Thymus (tissue), 11 donors: ENCODE results near the gene TTC3. TPM values are rescaled to one million over a fixed set of nuclear protein-coding genes. Genes with fewer than 3 reads are reported as not detected.

Experiments used
- DNase-seq, 9 donors: peaks; one replicate each; pipeline ENCODE4 v3.0.0-alpha.2; 2013; ENCODE audit warnings: low spot score in 9 of 9, low read depth in 6 of 9, missing footprints in 1 of 9
- H3K27ac ChIP-seq, 2 donors: one replicate each; pipeline ENCODE4 v1.5.1; 2013; ENCODE audit warnings: control low read depth in 1 of 2, low read depth in 1 of 2, low read length in 1 of 2, mild to moderate bottlenecking in 1 of 2, moderate library complexity in 1 of 2
- H3K27me3 ChIP-seq, 2 donors: one replicate each; pipeline ENCODE4 v1.5.1; 2013; ENCODE audit warnings: low read length in 1 of 2; ENCODE audit not compliant: control insufficient read depth in 2 of 2, insufficient read depth in 1 of 2
- H3K36me3 ChIP-seq, 2 donors: one replicate each; pipeline ENCODE4 v1.5.1; 2013; ENCODE audit warnings: low read length in 1 of 2, mild to moderate bottlenecking in 1 of 2, moderate library complexity in 1 of 2; ENCODE audit not compliant: control insufficient read depth in 2 of 2, insufficient read depth in 2 of 2
- H3K4me1 ChIP-seq, 2 donors: one replicate each; pipeline ENCODE4 v1.5.1; 2013; ENCODE audit warnings: low read length in 2 of 2; ENCODE audit not compliant: control insufficient read depth in 2 of 2, insufficient read depth in 2 of 2
- H3K4me3 ChIP-seq, 2 donors: one replicate each; pipeline ENCODE4 v1.5.1; 2013; ENCODE audit warnings: low read length in 2 of 2, control low read depth in 1 of 2, mild to moderate bottlenecking in 1 of 2
- H3K9me3 ChIP-seq, 2 donors: one replicate each; pipeline ENCODE4 v1.5.1; 2013; ENCODE audit warnings: low read length in 1 of 2, mild to moderate bottlenecking in 1 of 2; ENCODE audit not compliant: control insufficient read depth in 2 of 2, insufficient read depth in 1 of 2
- WGBS: extraction: QIAGEN DNeasy Blood & Tissue Kit; methylation state at CpG from one replicate; pipeline ENCODE4 v1.1.7; 2013; 5-methylcytosine and 5-hydroxymethylcytosine counted together
- polyA plus RNA-seq: library from polyadenylated mRNA; stranded (reverse); fragments of 200-250 nt; gene quantifications from one replicate; pipeline ENCODE4 v1.2.3, GENCODE V29; 2013
- total RNA-seq: library from RNA; stranded (reverse); fragments of 120-200 nt; gene quantifications from one replicate; pipeline ENCODE4 v1.2.4, GENCODE V29; 2013
- donor health status: healthy.

TTC3 gene
- total and polyA plus RNA-seq, 2 donors, result 37.7 to 80.2 TPM

GRCh38 chr21:37248298-37248697 lies 175.2 kb downstream of the TTC3 start:
- Histone ChIP-seq H3K36me3 (no peaks in the 10 kb centered on the region), H3K27ac (no peak overlapping the region), H3K27me3 (no peaks in the 10 kb centered on the region), H3K9me3 (no peaks in the 10 kb centered on the region), H3K4me3 (no peak overlapping the region), H3K4me1 (peaks cover 9 to 17% of the 10 kb centered on the region in 2 donors)
- DNase-seq, result no peak
- 96% methylated on average over 1 of the region's 1 CpG for WGBS

GRCh38 chr21:37249112-37249904 lies 176.3 kb downstream of the TTC3 start:
- no peaks in the 10 kb centered on the region for H3K36me3 ChIP-seq
- WGBS, result 95% methylated on average over 3 of the region's 3 CpGs
- H3K27ac ChIP-seq, result no peak overlapping the region
- H3K27me3 ChIP-seq, result no peaks in the 10 kb centered on the region
- DNase-seq, result no peak
- no peak overlapping the region for H3K4me3 ChIP-seq
- peaks cover 9 to 12% of the 10 kb centered on the region in 2 donors for H3K4me1 ChIP-seq
- no peaks in the 10 kb centered on the region for H3K9me3 ChIP-seq

- Histone ChIP-seq H3K4me3 (no peak overlapping the region), H3K27me3 (no peaks in the 10 kb centered on the region), H3K4me1 (no peaks in the 10 kb centered on the region), H3K9me3 (no peaks in the 10 kb centered on the region), H3K36me3 (no peaks in the 10 kb centered on the region), H3K27ac (no peak overlapping the region)
- 96% methylated on average over 2 of the region's 2 CpGs for WGBS
- no peak for DNase-seq
These were observed 178.2 kb downstream of the TTC3 start for GRCh38 chr21:37251294-37251634.

Other genes starting within 250 kb of the TTC3 start
- 5.4 TPM for gene HLCS, start 106.6 kb upstream of the TTC3 start, total RNA-seq
- gene HLCS, start 106.6 kb upstream of the TTC3 start, polyA plus RNA-seq, result 4.6 TPM
- gene RIPPLY3, start 66.6 kb upstream of the TTC3 start, total RNA-seq, result 0.05 TPM
- 0.16 TPM for gene RIPPLY3, start 66.6 kb upstream of the TTC3 start, polyA plus RNA-seq
- gene PIGP, start 183 bp upstream of the TTC3 start, total RNA-seq, result 24.4 TPM
- 40.6 TPM for gene PIGP, start 183 bp upstream of the TTC3 start, polyA plus RNA-seq
- 36.2 TPM for gene VPS26C, start 194.1 kb downstream of the TTC3 start, total RNA-seq
- gene VPS26C, start 194.1 kb downstream of the TTC3 start, polyA plus RNA-seq, result 29.4 TPM